ENCODE data around the gene REX1BD. TPM values are rescaled to one million over a fixed set of nuclear protein-coding genes. Genes with fewer than 3 reads are reported as not detected.

REX1BD gene
- total and polyA plus RNA-seq, 4 donors: 25.9 to 71.9 (median 51.4) TPM

DNA sequence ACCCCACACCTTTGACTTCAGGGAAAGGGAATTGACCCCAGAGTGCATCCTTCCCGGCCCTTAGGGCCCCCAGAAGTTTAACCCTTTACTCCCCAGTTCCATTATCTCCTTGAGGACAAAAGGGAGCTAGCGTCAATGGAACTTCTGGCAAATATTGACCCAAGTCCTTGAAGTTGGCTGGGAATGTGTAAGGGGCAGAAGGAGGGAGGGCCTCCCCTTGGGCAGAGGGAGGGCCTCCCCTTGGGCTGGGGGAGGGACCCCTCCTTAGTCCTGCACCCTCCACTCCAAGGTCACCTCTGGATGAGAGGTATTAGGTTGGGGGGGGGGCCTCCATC, 21.1 kb downstream of the REX1BD start (continued):
- no peak for TF ChIP-seq GABPA (IDR thresholded peaks at IDR 0.05 in 1 of 2, conservative IDR thresholded peaks at IDR 0.05 in 1 of 2)
- TF ChIP-seq FOXA2 (IDR thresholded peaks at IDR 0.05): no peak
- no peak for TF ChIP-seq HNF4G (IDR thresholded peaks at IDR 0.05)
- TF ChIP-seq ATF3 (IDR thresholded peaks at IDR 0.05): no peak
- TF ChIP-seq ZBTB33 (IDR thresholded peaks at IDR 0.05): no peak

DNA sequence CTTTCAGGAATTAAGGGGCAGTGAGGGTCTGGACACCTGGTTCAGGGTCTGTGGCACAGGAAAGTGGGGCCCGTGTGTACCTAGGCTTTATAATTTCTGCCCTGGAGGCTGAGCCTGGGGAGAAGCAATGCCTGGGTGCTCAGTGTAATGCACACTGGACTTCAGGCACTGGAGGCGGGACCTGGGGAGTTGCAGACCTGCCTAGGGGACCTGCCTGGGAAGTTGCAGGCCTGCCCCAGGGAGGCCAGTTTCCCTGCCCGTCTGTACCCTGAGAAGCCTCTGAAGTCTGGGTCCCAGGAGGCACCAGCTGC, 21.6 kb downstream of the REX1BD start:
- Histone ChIP-seq H3K4me1 (ENCODE audit: control insufficient read depth in 4 of 4, insufficient read depth in 4 of 4, low read length in 3 of 4) (peaks cover 0 to 19% (median 7%) of the 10 kb centered on the region in 4 donors), H3K27me3 (ENCODE audit: control insufficient read depth in 4 of 4, insufficient read depth in 4 of 4, low read length in 3 of 4) (peaks cover 2 to 18% (median 16%) of the 10 kb centered on the region in 4 donors), H3K9ac (ENCODE audit: low read depth in 1 of 2, low read length in 2 of 2) (no peak overlapping the region), H3K36me3 (ENCODE audit: control insufficient read depth in 4 of 4, insufficient read depth in 3 of 4, low read depth in 1 of 4, low read length in 3 of 4) (no peaks in the 10 kb centered on the region), H3K4me3 (ENCODE audit: low read depth in 1 of 3, low read length in 3 of 3) (no peak overlapping the region), H3K27ac (ENCODE audit: low read depth in 1 of 2, low read length in 2 of 2) (no peak overlapping the region), H3K9me3 (ENCODE audit: control insufficient read depth in 4 of 4, low read length in 3 of 4) (no peaks in the 10 kb centered on the region)
- no peak for TF ChIP-seq FOXA2 (IDR thresholded peaks at IDR 0.05)
- no peak for TF ChIP-seq HNF4A (conservative IDR thresholded peaks at IDR 0.05)
- TF ChIP-seq ATF3 (IDR thresholded peaks at IDR 0.05): no peak
- TF ChIP-seq, protein P1, sequence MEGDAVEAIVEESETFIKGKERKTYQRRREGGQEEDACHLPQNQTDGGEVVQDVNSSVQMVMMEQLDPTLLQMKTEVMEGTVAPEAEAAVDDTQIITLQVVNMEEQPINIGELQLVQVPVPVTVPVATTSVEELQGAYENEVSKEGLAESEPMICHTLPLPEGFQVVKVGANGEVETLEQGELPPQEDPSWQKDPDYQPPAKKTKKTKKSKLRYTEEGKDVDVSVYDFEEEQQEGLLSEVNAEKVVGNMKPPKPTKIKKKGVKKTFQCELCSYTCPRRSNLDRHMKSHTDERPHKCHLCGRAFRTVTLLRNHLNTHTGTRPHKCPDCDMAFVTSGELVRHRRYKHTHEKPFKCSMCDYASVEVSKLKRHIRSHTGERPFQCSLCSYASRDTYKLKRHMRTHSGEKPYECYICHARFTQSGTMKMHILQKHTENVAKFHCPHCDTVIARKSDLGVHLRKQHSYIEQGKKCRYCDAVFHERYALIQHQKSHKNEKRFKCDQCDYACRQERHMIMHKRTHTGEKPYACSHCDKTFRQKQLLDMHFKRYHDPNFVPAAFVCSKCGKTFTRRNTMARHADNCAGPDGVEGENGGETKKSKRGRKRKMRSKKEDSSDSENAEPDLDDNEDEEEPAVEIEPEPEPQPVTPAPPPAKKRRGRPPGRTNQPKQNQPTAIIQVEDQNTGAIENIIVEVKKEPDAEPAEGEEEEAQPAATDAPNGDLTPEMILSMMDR (IDR thresholded peaks at IDR 0.05; ENCODE audit: low read depth, low read length, missing input control): no peak
- TF ChIP-seq, protein P2, sequence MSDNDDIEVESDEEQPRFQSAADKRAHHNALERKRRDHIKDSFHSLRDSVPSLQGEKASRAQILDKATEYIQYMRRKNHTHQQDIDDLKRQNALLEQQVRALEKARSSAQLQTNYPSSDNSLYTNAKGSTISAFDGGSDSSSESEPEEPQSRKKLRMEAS (IDR thresholded peaks at IDR 0.05): no peak
- no peak for TF ChIP-seq SP1 (IDR thresholded peaks at IDR 0.05)
- no peak for TF ChIP-seq YY1 (IDR thresholded peaks at IDR 0.05)
- no peak for TF ChIP-seq JUND (IDR thresholded peaks at IDR 0.05)
- TF ChIP-seq, protein P3, sequence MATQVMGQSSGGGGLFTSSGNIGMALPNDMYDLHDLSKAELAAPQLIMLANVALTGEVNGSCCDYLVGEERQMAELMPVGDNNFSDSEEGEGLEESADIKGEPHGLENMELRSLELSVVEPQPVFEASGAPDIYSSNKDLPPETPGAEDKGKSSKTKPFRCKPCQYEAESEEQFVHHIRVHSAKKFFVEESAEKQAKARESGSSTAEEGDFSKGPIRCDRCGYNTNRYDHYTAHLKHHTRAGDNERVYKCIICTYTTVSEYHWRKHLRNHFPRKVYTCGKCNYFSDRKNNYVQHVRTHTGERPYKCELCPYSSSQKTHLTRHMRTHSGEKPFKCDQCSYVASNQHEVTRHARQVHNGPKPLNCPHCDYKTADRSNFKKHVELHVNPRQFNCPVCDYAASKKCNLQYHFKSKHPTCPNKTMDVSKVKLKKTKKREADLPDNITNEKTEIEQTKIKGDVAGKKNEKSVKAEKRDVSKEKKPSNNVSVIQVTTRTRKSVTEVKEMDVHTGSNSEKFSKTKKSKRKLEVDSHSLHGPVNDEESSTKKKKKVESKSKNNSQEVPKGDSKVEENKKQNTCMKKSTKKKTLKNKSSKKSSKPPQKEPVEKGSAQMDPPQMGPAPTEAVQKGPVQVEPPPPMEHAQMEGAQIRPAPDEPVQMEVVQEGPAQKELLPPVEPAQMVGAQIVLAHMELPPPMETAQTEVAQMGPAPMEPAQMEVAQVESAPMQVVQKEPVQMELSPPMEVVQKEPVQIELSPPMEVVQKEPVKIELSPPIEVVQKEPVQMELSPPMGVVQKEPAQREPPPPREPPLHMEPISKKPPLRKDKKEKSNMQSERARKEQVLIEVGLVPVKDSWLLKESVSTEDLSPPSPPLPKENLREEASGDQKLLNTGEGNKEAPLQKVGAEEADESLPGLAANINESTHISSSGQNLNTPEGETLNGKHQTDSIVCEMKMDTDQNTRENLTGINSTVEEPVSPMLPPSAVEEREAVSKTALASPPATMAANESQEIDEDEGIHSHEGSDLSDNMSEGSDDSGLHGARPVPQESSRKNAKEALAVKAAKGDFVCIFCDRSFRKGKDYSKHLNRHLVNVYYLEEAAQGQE (IDR thresholded peaks at IDR 0.05): no peak
- TF ChIP-seq RXRA (IDR thresholded peaks at IDR 0.05): no peak
- no peak for TF ChIP-seq NR2F2 (IDR thresholded peaks at IDR 0.05)
- no peak for TF ChIP-seq EGR1 (IDR thresholded peaks at IDR 0.05; ENCODE audit: low read depth in 2 of 2)
- no peak for TF ChIP-seq RAD21 (IDR thresholded peaks at IDR 0.05)
- no peak for TF ChIP-seq TAF1 (conservative IDR thresholded peaks at IDR 0.05)
- no peak for TF ChIP-seq HNF4G (IDR thresholded peaks at IDR 0.05)
- no peak for DNase-seq (ENCODE audit: low spot score)
- WGBS: 28% methylated on average over 3 of the region's 3 CpGs

Data from liver (tissue), 9 donors.